T-helper 17 cell (primary cell): ENCODE data around the gene ST3GAL3. TPM values are rescaled to one million over a fixed set of nuclear protein-coding genes. Genes with fewer than 3 reads are reported as not detected.

Experiments
- total RNA-seq, 4 donors: library from RNA in 2 of 4; stranded (reverse) in 2 of 4; gene quantifications; one replicate each; pipeline ENCODE4 v1.2.3 and lab custom pipeline; 2022 to 2026

The ST3GAL3 gene
- total RNA-seq, 2 donors from 2014 or later: 19.8 to 24.9 TPM

Other genes with a start within 250 kb of the ST3GAL3 start
- 1 to 10 TPM in 1 of 2 donors, under 1 TPM in 1; 0.52 to 5.9 TPM for gene PTPRF, start 176.7 kb upstream of the ST3GAL3 start, total RNA-seq
- 10 to 100 TPM; 37.2 to 37.5 TPM for gene KDM4A, start 57.4 kb upstream of the ST3GAL3 start, total RNA-seq
- gene ARTN, start 226.3 kb downstream of the ST3GAL3 start, total RNA-seq: under 1 TPM; 0.52 to 0.65 TPM
- gene IPO13, start 239.4 kb downstream of the ST3GAL3 start, total RNA-seq: 10 to 100 TPM; 10.6 to 12.5 TPM